Lower leg skin (tissue), 4 donors: ENCODE results near the gene RNF39. TPM values are rescaled to one million over a fixed set of nuclear protein-coding genes. Genes with fewer than 3 reads are reported as not detected.

Experiments used
- DNase-seq, 2 donors: peaks; one replicate each; pipeline ENCODE4 v3.0.0-alpha.2; 2019; ENCODE audit warnings: low spot score in 2 of 2
- H3K4me3 ChIP-seq: fragments of 200-600 bp; sonication (generic); 2 replicates; pipeline ENCODE4 v1.5.1; 2017; ENCODE audit warnings: mild to moderate bottlenecking, low read depth; ENCODE audit not compliant: poor library complexity, severe bottlenecking
- CTCF ChIP-seq, 3 donors: fragments of 450-650 bp; IDR thresholded peaks; one replicate each; pipeline ENCODE4 v1.5.1; 2016; ENCODE audit warnings: antibody characterized with exemption in 3 of 3, mild to moderate bottlenecking in 3 of 3, moderate library complexity in 2 of 3
- POLR2A ChIP-seq, 2 donors: fragments of 450-650 bp; IDR thresholded peaks; one replicate each; pipeline ENCODE4 v1.6.1; 2016 to 2017; ENCODE audit warnings: antibody characterized with exemption in 2 of 2, mild to moderate bottlenecking in 1 of 2, moderate library complexity in 1 of 2
- WGBS, 2 donors: methylation state at CpG; one replicate each; pipeline ENCODE4 v1.1.5; 2018; 5-methylcytosine and 5-hydroxymethylcytosine counted together
- intact Hi-C: fragments of 100-400 bp; cut with DNase I; formaldehyde crosslinking; loops from one replicate; pipeline ENCODE4 v1.15.0; 2023; ENCODE audit warnings: low total_unique reads
- total RNA-seq, 4 donors: library from RNA; depleted of rRNA; stranded (reverse); fragments of >200 nt; gene quantifications; one replicate each; pipeline ENCODE4 v1.1.0, GENCODE V29; 2016

Gene RNF39
- total RNA-seq, 4 donors from 2014 or later: 96.9 to 113 (median 108) TPM

- TF ChIP-seq POLR2A (IDR thresholded peaks at IDR 0.05): no peak
- TF ChIP-seq CTCF (IDR thresholded peaks at IDR 0.05): no peak
- H3K4me3 ChIP-seq: no peak overlapping the region
- WGBS, 2 donors: 30 to 43% methylated on average over 11 of the region's 11 CpGs
- no peak for DNase-seq
- intact Hi-C loops: no loop called here
These were observed 16.2 kb upstream of the RNF39 start for GRCh38 chr6:30091577-30092381.

DNA sequence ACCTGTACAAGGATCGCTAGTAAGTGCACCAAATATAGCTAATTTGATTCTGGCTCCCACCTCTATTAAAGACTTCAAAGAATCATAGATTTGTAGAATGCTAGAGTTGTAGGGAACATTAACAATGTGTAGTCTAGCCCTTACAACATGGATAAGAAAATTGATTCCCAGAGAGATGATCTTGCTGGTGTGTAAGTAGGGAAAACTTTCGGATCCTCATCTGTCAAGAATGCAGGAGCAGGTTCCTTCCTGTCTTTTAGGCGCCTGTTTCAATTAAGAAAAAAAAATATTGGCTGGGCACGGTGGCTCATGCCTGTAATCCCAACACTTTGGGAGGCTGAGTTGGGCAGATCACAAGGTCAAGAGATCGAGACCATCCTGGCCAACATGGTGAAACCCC lies 12.3 kb upstream of the RNF39 start:
- intact Hi-C loops: no loop called here
- TF ChIP-seq POLR2A (IDR thresholded peaks at IDR 0.05) (no peak), CTCF (IDR thresholded peaks at IDR 0.05) (no peak)
- DNase-seq: no peak
- H3K4me3 ChIP-seq: no peak overlapping the region
- WGBS, 2 donors: 57 to 61% methylated on average over 5 of the region's 5 CpGs

GRCh38 chr6:30077218-30077617 lies 1.6 kb upstream of the RNF39 start:
- TF ChIP-seq POLR2A (IDR thresholded peaks at IDR 0.05) (no peak), CTCF (IDR thresholded peaks at IDR 0.05) (no peak)
- intact Hi-C loops: no loop called here
- DNase-seq: no peak
- 50 to 51% methylated on average over 4 of the region's 4 CpGs for WGBS, 2 donors
- no peak overlapping the region for H3K4me3 ChIP-seq

- TF ChIP-seq CTCF (IDR thresholded peaks at IDR 0.05) (no peak), POLR2A (IDR thresholded peaks at IDR 0.05) (no peak)
- no peak overlapping the region for H3K4me3 ChIP-seq
- WGBS, 2 donors: 26 to 30% methylated on average over 13 to 18 of the region's 22 CpGs
- intact Hi-C loops: no loop called here
- DNase-seq: peak; percentile 65 to 89
These were observed 492 bp upstream of the RNF39 start for GRCh38 chr6:30075790-30076732.

GRCh38 chr6:30074331-30075093 lies 1.1 kb downstream of the RNF39 start:
- TF ChIP-seq CTCF (IDR thresholded peaks at IDR 0.05) (no peak), POLR2A (IDR thresholded peaks at IDR 0.05) (no peak)
- H3K4me3 ChIP-seq: peak overlapping the region; percentile 56
- WGBS, 2 donors: 7 to 9% methylated on average over 37 of the region's 37 CpGs
- no peak for DNase-seq
- intact Hi-C loops: no loop called here
